HepG2 (cell line): Measurements from ENCODE around the gene CCDC33. TPM values are rescaled to one million over a fixed set of nuclear protein-coding genes. Genes with fewer than 3 reads are reported as not detected.

ENCODE experiments used
- ATAC-seq: fragments of 200-7000 bp; cut with Tn5 transposase; 3 replicates; pipeline ENCODE4 v1.9.1; 2020; ENCODE audit warnings: mild to moderate bottlenecking, moderate library complexity
- BruUV-seq: library from RNA; stranded (reverse); fragments of 400-500 nt; replicated peaks from 2 replicates; lab custom pipeline; 2021; lab: Mats Ljungman, UMichigan
- CTCF ChIA-PET: fragments of 300-600 bp; formaldehyde crosslinking; extraction: SDS; loops from one replicate; lab custom pipeline; 2021; ENCODE audit warnings: low total read pairs, inconsistent platforms, low intra/inter-chr PET ratio; lab: Yijun Ruan, JAX
- POLR2A ChIA-PET: fragments of 350-600 bp; sonication (Branson Sonifier 250); formaldehyde crosslinking; loops from one replicate; lab custom pipeline; 2020; ENCODE audit warnings: antibody characterized with exemption, inconsistent platforms; lab: Yijun Ruan, JAX
- DNase-seq: peaks from one replicate; pipeline ENCODE4 v3.0.0-alpha.2; 2015; ENCODE audit warnings: low spot score
- FAIRE-seq: peaks from 3 replicates; lab custom pipeline; 2011; peaks lifted over from hg19 to GRCh38; lab: Jason Lieb, UNC
- H2AFZ ChIP-seq: one replicate; pipeline ENCODE4 v1.6.1; 2011; ENCODE audit warnings: low read length, inconsistent platforms
- H3K27ac ChIP-seq: fragments of 300-600 bp; 3 replicates; pipeline ENCODE4 v1.8.0; 2011; ENCODE audit warnings: mixed run types, mild to moderate bottlenecking, mixed read lengths, low read length, inconsistent platforms; ENCODE audit not compliant: insufficient read depth; ENCODE audit errors: extremely low read length
- H3K27me3 ChIP-seq, 2 experiments: fragments of 200-600 bp in 1 of 2; 2 replicates in 1 of 2; 3 replicates in 1 of 2; pipeline versions ENCODE4 v1.6.0 to v1.8.0; 2011; ENCODE audit warnings: low read length in 2 of 2, mild to moderate bottlenecking in 2 of 2, moderate library complexity in 2 of 2, inconsistent platforms in 1 of 2; ENCODE audit not compliant: insufficient read depth in 2 of 2, control insufficient read depth in 1 of 2
- H3K36me3 ChIP-seq, 2 experiments: fragments of 200-600 bp in 1 of 2; replicated peaks in 1 of 2; 2 replicates in 1 of 2; 3 replicates in 1 of 2; pipeline versions ENCODE4 v1.5.1 to v1.8.0; 2011; ENCODE audit warnings: low read length in 2 of 2, inconsistent platforms in 1 of 2; ENCODE audit not compliant: insufficient read depth in 2 of 2, control insufficient read depth in 1 of 2
- H3K4me1 ChIP-seq: 2 replicates; pipeline ENCODE4 v1.5.1; 2012; ENCODE audit warnings: low read length, inconsistent platforms; ENCODE audit not compliant: insufficient read depth
- H3K4me2 ChIP-seq: 2 replicates; pipeline ENCODE4 v1.6.0; 2011; ENCODE audit warnings: low read depth, low read length, inconsistent platforms
- H3K4me3 ChIP-seq, 3 experiments: fragments of 200-600 bp in 1 of 3; sonication (generic), shearing (Covaris generic) in 1 of 3; replicated peaks in 1 of 3; 2 replicates each; pipeline ENCODE4 v1.5.1; 2011 to 2016; ENCODE audit warnings: low read length in 3 of 3, inconsistent platforms in 2 of 3, low read depth in 2 of 3, mild to moderate bottlenecking in 2 of 3, control low read depth in 1 of 3, mixed read lengths in 1 of 3; ENCODE audit not compliant: insufficient read depth in 1 of 3
- H3K79me2 ChIP-seq: one replicate; pipeline ENCODE4 v1.6.1; 2011; ENCODE audit warnings: low read length, inconsistent platforms; ENCODE audit not compliant: insufficient read depth
- H3K9ac ChIP-seq: 2 replicates; pipeline ENCODE4 v1.6.0; 2011; ENCODE audit warnings: mild to moderate bottlenecking, low read depth, low read length, inconsistent platforms; ENCODE audit not compliant: insufficient read depth
- H3K9me3 ChIP-seq: 2 replicates; pipeline ENCODE4 v1.5.1; 2012; ENCODE audit warnings: mild to moderate bottlenecking, low read length
- H4K20me1 ChIP-seq: 2 replicates; pipeline ENCODE4 v1.6.0; 2011; ENCODE audit warnings: inconsistent platforms, mild to moderate bottlenecking, low read length, moderate library complexity; ENCODE audit not compliant: insufficient read depth
- DR1 ChIP-seq: sonication (generic); formaldehyde crosslinking; IDR thresholded peaks from 2 replicates; pipeline ENCODE4 v1.8.0; 2021; ENCODE audit warnings: mild to moderate bottlenecking, missing genetic modification reagents, inconsistent platforms
- ELF1 ChIP-seq: sonication (generic); formaldehyde crosslinking; IDR thresholded peaks from 2 replicates; pipeline ENCODE4 v1.4.0; 2020; ENCODE audit warnings: missing genetic modification reagents
- ELF4 ChIP-seq: sonication (generic); formaldehyde crosslinking; IDR thresholded peaks from 2 replicates; pipeline ENCODE4 v1.5.0; 2020; ENCODE audit warnings: missing genetic modification reagents, mild to moderate bottlenecking, moderate library complexity, borderline replicate concordance
- GPN1 ChIP-seq: sonication (generic); formaldehyde crosslinking; IDR thresholded peaks from 2 replicates; pipeline ENCODE4 v1.5.1; 2020; ENCODE audit warnings: missing genetic modification reagents, borderline replicate concordance
- NFRKB ChIP-seq: fragments of 450-650 bp; IDR thresholded peaks from 2 replicates; pipeline ENCODE4 v1.6.1; 2017
- ZNF276 ChIP-seq: sonication (generic); formaldehyde crosslinking; IDR thresholded peaks from 2 replicates; pipeline ENCODE4 v1.4.0; 2020; ENCODE audit warnings: mild to moderate bottlenecking, low read depth, missing genetic modification reagents
- ZNF3 ChIP-seq: IDR thresholded peaks from 2 replicates; pipeline ENCODE4 v1.7.0; 2017; ENCODE audit warnings: inconsistent platforms
- ZNF572 ChIP-seq: sonication (generic); formaldehyde crosslinking; IDR thresholded peaks from 2 replicates; pipeline ENCODE4 v1.5.1; 2020; ENCODE audit warnings: mild to moderate bottlenecking, missing genetic modification reagents
- ZNF597 ChIP-seq: sonication (generic); formaldehyde crosslinking; IDR thresholded peaks from 2 replicates; pipeline ENCODE4 v1.5.0; 2020; ENCODE audit warnings: missing genetic modification reagents
- ZNF75D ChIP-seq: sonication (generic); formaldehyde crosslinking; IDR thresholded peaks from 2 replicates; pipeline ENCODE4 v1.8.1; 2023; ENCODE audit warnings: missing genetic modification reagents, mild to moderate bottlenecking, borderline replicate concordance
- ZSCAN20 ChIP-seq: sonication (generic); formaldehyde crosslinking; IDR thresholded peaks from 2 replicates; pipeline ENCODE4 v1.4.0; 2020; ENCODE audit warnings: missing genetic modification reagents, mild to moderate bottlenecking, borderline replicate concordance
- ZSCAN31 ChIP-seq: sonication (generic); formaldehyde crosslinking; IDR thresholded peaks from 2 replicates; pipeline ENCODE4 v1.5.0; 2020; ENCODE audit warnings: low read depth, mild to moderate bottlenecking, missing genetic modification reagents
- WGBS: methylation state at CpG from one replicate; pipeline ENCODE4 v1.1.6; 2017; ENCODE audit warnings: low lambda C conversion rate; 5-methylcytosine and 5-hydroxymethylcytosine counted together
- in situ Hi-C: cut with HindIII; loops from 2 replicates; pipeline ENCODE4 v1.10.0; 2017; ENCODE audit warnings: low pct_unique_long_range_greater_than_20kb; ENCODE audit not compliant: extremely low pct_ligation_motif_present
- intact Hi-C: fragments of 100-400 bp; cut with micrococcal nuclease; formaldehyde crosslinking; loops from one replicate; pipeline ENCODE4 v1.10.0; 2022; ENCODE audit not compliant: unreplicated experiment
- polyA plus RNA-seq, 8 experiments: library from polyadenylated mRNA; depleted of rRNA in 3 of 8; stranded (reverse) in 7 of 8; unstranded in 1 of 8; fragments of >200 nt; fragmentation: Illumina TruSeq in 4 of 8; extraction: Trizol in 4 of 8; gene quantifications; 2 replicates each; pipeline versions ENCODE4 v1.2.1 to v1.2.3, GENCODE V29; 2011 to 2016; ENCODE audit warnings: low read depth in 4 of 8, missing spikeins in 1 of 8, mixed read lengths in 1 of 8; ENCODE audit not compliant: insufficient read depth in 1 of 8
- total RNA-seq, 5 experiments: library from RNA; depleted of rRNA; stranded (reverse); fragments of >200 nt; fragmentation: Illumina TruSeq; extraction: Trizol; gene quantifications; 2 replicates each; pipeline ENCODE4 v1.2.3, GENCODE V29; 2016; ENCODE audit warnings: low read depth in 1 of 5
- TF ChIP-seq, protein P1 (sequence below): sonication (generic); formaldehyde crosslinking; IDR thresholded peaks from 2 replicates; pipeline ENCODE4 v1.4.0; 2020; ENCODE audit warnings: mild to moderate bottlenecking, missing genetic modification reagents
- TF ChIP-seq, protein P2 (sequence below): sonication (generic); formaldehyde crosslinking; IDR thresholded peaks from 2 replicates; pipeline ENCODE4 v1.4.0; 2020; ENCODE audit warnings: missing genetic modification reagents
- TF ChIP-seq, protein P3 (sequence below): sonication (generic); formaldehyde crosslinking; IDR thresholded peaks from 2 replicates; pipeline ENCODE4 v1.4.0; 2020; ENCODE audit warnings: missing genetic modification reagents

Gene CCDC33
- total and polyA plus RNA-seq, 2 of the 13 experiments (the other 11 are each of a cell fraction or from before 2014, with no cell fraction given): 0.30 TPM; not detected in 1

DNA sequence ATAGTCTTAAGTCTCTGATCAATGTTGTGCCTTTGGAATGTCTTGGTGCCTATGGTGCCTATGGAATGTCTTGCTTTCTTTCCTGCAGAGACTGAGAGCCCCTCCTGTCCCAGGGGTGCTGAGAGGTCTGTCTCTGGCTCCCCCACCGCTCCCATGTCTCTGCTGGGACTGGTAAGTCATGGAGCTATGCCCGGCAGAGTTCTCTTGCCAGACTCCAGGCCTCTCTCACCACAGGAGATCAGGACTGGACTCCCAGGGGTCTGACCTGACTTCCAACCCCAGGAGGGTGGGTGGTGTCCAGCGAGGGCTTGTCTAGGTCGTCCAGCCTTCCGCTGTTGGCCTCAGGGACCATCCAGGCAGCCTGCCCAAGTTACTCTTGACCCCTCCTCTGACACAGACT, 145.4 kb downstream of the CCDC33 start:
- ATAC-seq: no peak
- H3K9ac ChIP-seq: no peak overlapping the region
- no peak overlapping the region for H3K4me3 ChIP-seq
- no peak overlapping the region for H2AFZ ChIP-seq
- peaks cover 0 to 24% of the 10 kb centered on the region in 2 experiments; a peak in 3 of 5 replicates for H3K27me3 ChIP-seq
- no peaks in the 10 kb centered on the region for H3K36me3 ChIP-seq
- ChIA-PET CTCF (interaction anchor here (1.4 to 3.5 kb wide), 3 partner anchors 7 to 108 kb away, joined by 4 to 77 read pairs (median 27); no protein-coding TSS in a partner anchor), POLR2A (interaction anchor here (0.6 to 8.8 kb wide), 7 partner anchors 15 to 88 kb away, joined by 3 to 124 read pairs (median 3); no protein-coding TSS in a partner anchor)
- intact Hi-C loops (no loop called here), in situ Hi-C loops (loop anchor here (5.0 kb wide), 1 partner anchor 106 kb away; no protein-coding TSS in a partner anchor)
- no TSS peak for BruUV-seq
- H3K4me2 ChIP-seq: peak overlapping the region; percentile 75
- no peaks in the 10 kb centered on the region for H3K79me2 ChIP-seq
- FAIRE-seq: no peak
- WGBS: 57% methylated on average over 3 of the region's 5 CpGs
- H3K4me1 ChIP-seq: peaks cover 65% of the 10 kb centered on the region
- no peak overlapping the region for H3K27ac ChIP-seq
- DNase-seq: no peak
- H4K20me1 ChIP-seq: no peaks in the 10 kb centered on the region
- no peaks in the 10 kb centered on the region for H3K9me3 ChIP-seq
- no peak for TF ChIP-seq ZNF572 (CRISPR knock-in tag)
- TF ChIP-seq, protein P1, sequence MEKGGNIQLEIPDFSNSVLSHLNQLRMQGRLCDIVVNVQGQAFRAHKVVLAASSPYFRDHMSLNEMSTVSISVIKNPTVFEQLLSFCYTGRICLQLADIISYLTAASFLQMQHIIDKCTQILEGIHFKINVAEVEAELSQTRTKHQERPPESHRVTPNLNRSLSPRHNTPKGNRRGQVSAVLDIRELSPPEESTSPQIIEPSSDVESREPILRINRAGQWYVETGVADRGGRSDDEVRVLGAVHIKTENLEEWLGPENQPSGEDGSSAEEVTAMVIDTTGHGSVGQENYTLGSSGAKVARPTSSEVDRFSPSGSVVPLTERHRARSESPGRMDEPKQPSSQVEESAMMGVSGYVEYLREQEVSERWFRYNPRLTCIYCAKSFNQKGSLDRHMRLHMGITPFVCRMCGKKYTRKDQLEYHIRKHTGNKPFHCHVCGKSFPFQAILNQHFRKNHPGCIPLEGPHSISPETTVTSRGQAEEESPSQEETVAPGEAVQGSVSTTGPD (CRISPR knock-in tag): no peak
- TF ChIP-seq ZNF3 (CRISPR knock-in tag): no peak
- no peak for TF ChIP-seq ZNF597 (CRISPR knock-in tag)
- TF ChIP-seq ELF4 (CRISPR knock-in tag): no peak
- no peak for TF ChIP-seq ZSCAN31 (CRISPR knock-in tag)
- TF ChIP-seq GPN1: no peak
- no peak for TF ChIP-seq ELF1 (CRISPR knock-in tag)
- no peak for TF ChIP-seq ZSCAN20 (CRISPR knock-in tag)
- TF ChIP-seq NFRKB: no peak
- no peak for TF ChIP-seq ZNF276
- no peak for TF ChIP-seq ZNF75D
- no peak for TF ChIP-seq DR1 (CRISPR knock-in tag)
- TF ChIP-seq, protein P2, sequence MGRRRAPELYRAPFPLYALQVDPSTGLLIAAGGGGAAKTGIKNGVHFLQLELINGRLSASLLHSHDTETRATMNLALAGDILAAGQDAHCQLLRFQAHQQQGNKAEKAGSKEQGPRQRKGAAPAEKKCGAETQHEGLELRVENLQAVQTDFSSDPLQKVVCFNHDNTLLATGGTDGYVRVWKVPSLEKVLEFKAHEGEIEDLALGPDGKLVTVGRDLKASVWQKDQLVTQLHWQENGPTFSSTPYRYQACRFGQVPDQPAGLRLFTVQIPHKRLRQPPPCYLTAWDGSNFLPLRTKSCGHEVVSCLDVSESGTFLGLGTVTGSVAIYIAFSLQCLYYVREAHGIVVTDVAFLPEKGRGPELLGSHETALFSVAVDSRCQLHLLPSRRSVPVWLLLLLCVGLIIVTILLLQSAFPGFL: no peak
- TF ChIP-seq, protein P3, sequence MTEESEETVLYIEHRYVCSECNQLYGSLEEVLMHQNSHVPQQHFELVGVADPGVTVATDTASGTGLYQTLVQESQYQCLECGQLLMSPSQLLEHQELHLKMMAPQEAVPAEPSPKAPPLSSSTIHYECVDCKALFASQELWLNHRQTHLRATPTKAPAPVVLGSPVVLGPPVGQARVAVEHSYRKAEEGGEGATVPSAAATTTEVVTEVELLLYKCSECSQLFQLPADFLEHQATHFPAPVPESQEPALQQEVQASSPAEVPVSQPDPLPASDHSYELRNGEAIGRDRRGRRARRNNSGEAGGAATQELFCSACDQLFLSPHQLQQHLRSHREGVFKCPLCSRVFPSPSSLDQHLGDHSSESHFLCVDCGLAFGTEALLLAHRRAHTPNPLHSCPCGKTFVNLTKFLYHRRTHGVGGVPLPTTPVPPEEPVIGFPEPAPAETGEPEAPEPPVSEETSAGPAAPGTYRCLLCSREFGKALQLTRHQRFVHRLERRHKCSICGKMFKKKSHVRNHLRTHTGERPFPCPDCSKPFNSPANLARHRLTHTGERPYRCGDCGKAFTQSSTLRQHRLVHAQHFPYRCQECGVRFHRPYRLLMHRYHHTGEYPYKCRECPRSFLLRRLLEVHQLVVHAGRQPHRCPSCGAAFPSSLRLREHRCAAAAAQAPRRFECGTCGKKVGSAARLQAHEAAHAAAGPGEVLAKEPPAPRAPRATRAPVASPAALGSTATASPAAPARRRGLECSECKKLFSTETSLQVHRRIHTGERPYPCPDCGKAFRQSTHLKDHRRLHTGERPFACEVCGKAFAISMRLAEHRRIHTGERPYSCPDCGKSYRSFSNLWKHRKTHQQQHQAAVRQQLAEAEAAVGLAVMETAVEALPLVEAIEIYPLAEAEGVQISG (CRISPR knock-in tag): no peak
